WI38 (cell line): ENCODE results near the gene KDM6A.

ENCODE experiments used
- H3K4me3 ChIP-seq: 2 replicates; pipeline ENCODE4 v1.5.1; 2011; ENCODE audit warnings: low read depth, mild to moderate bottlenecking, control low read depth, low read length
- CTCF ChIP-seq: IDR thresholded peaks from 2 replicates; pipeline ENCODE4 v1.5.1; 2012; ENCODE audit warnings: low read depth, mild to moderate bottlenecking, control low read depth, low read length

Gene KDM6A

GRCh38 chrX:44914532-44915198 lies 41.7 kb downstream of the KDM6A start:
- H3K4me3 ChIP-seq: no peak overlapping the region
- TF ChIP-seq CTCF: no peak

GRCh38 chrX:44915361-44915868 lies 42.4 kb downstream of the KDM6A start:
- no peak for TF ChIP-seq CTCF
- H3K4me3 ChIP-seq: no peak overlapping the region

GRCh38 chrX:44918722-44919121 lies 45.7 kb downstream of the KDM6A start:
- H3K4me3 ChIP-seq: no peak overlapping the region
- no peak for TF ChIP-seq CTCF

GRCh38 chrX:44922980-44923379 lies 50.0 kb downstream of the KDM6A start:
- TF ChIP-seq CTCF: no peak
- H3K4me3 ChIP-seq: no peak overlapping the region

GRCh38 chrX:44927398-44927797 lies 54.4 kb downstream of the KDM6A start:
- H3K4me3 ChIP-seq: no peak overlapping the region
- no peak for TF ChIP-seq CTCF

- no peak overlapping the region for H3K4me3 ChIP-seq
- no peak for TF ChIP-seq CTCF
Observed at GRCh38 chrX:44931441-44931973, 58.5 kb downstream of the KDM6A start.

- H3K4me3 ChIP-seq: no peak overlapping the region
- TF ChIP-seq CTCF: no peak
Observed at GRCh38 chrX:44935172-44935571, 62.2 kb downstream of the KDM6A start.
